DND-41 (cell line): ENCODE measurements around the gene EFCAB3.
"Not testable (repeated sequence)": the region's sequence is repeated elsewhere in the genome, so short reads cannot be mapped to it uniquely, and the experiment has no call there.

Experiments
- ATAC-seq: fragments of 200-7000 bp; cut with Tn5 transposase; 3 replicates; pipeline ENCODE4 v1.9.1; 2021; ENCODE audit warnings: low read depth; ENCODE audit not compliant: insufficient read depth
- DNase-seq: peaks from one replicate; pipeline ENCODE4 v3.0.0-alpha.2; 2020
- H2AFZ ChIP-seq: 2 replicates; pipeline ENCODE4 v1.6.0; 2012; ENCODE audit warnings: low read depth, low read length
- H3K27ac ChIP-seq: 2 replicates; pipeline ENCODE4 v1.5.1; 2012; ENCODE audit warnings: low read length, inconsistent platforms
- H3K27me3 ChIP-seq: fragments of 200-600 bp; sonication (generic); 2 replicates; pipeline ENCODE4 v1.6.0; 2012; ENCODE audit warnings: low read length, mild to moderate bottlenecking, inconsistent platforms; ENCODE audit not compliant: insufficient read depth, poor library complexity
- H3K36me3 ChIP-seq: 2 replicates; pipeline ENCODE4 v1.5.1; 2012; ENCODE audit warnings: low read length, inconsistent platforms; ENCODE audit not compliant: insufficient read depth
- H3K4me1 ChIP-seq: 2 replicates; pipeline ENCODE4 v1.5.1; 2012; ENCODE audit warnings: mild to moderate bottlenecking, low read length; ENCODE audit not compliant: insufficient read depth
- H3K4me2 ChIP-seq: 2 replicates; pipeline ENCODE4 v1.6.0; 2012; ENCODE audit warnings: mild to moderate bottlenecking, moderate library complexity, low read length, inconsistent platforms; ENCODE audit not compliant: insufficient read depth
- H3K4me3 ChIP-seq, 2 experiments: fragments of 200-600 bp in 1 of 2; shearing (Covaris generic) in 1 of 2; 2 replicates each; pipeline ENCODE4 v1.5.1; 2012 to 2016; ENCODE audit warnings: inconsistent platforms in 2 of 2, low read length in 2 of 2, mild to moderate bottlenecking in 2 of 2, low read depth in 1 of 2, moderate library complexity in 1 of 2
- H3K79me2 ChIP-seq: 2 replicates; pipeline ENCODE4 v1.6.0; 2012; ENCODE audit warnings: low read length, inconsistent platforms; ENCODE audit not compliant: insufficient read depth
- H3K9ac ChIP-seq: 2 replicates; pipeline ENCODE4 v1.6.0; 2012; ENCODE audit warnings: low read depth, mild to moderate bottlenecking, inconsistent platforms, low read length, moderate library complexity
- H3K9me3 ChIP-seq: 2 replicates; pipeline ENCODE4 v1.5.1; 2012; ENCODE audit warnings: low read length, moderate library complexity, mild to moderate bottlenecking, inconsistent platforms; ENCODE audit not compliant: insufficient read depth, severe bottlenecking
- H4K20me1 ChIP-seq: 2 replicates; pipeline ENCODE4 v1.6.0; 2012; ENCODE audit warnings: low read length; ENCODE audit not compliant: insufficient read depth
- EZH2 ChIP-seq: IDR thresholded peaks from 3 replicates; pipeline ENCODE4 v1.6.1; 2012; ENCODE audit warnings: borderline replicate concordance, low read depth, mild to moderate bottlenecking, moderate library complexity, low read length, inconsistent platforms; ENCODE audit not compliant: severe bottlenecking
- TF ChIP-seq, protein P1 (sequence below): IDR thresholded peaks from 2 replicates; pipeline ENCODE4 v1.5.1; 2012; ENCODE audit warnings: borderline replicate concordance, low read length, moderate library complexity, mild to moderate bottlenecking; ENCODE audit not compliant: poor library complexity, severe bottlenecking; ENCODE audit errors: extremely low read depth

EFCAB3 gene

DNA sequence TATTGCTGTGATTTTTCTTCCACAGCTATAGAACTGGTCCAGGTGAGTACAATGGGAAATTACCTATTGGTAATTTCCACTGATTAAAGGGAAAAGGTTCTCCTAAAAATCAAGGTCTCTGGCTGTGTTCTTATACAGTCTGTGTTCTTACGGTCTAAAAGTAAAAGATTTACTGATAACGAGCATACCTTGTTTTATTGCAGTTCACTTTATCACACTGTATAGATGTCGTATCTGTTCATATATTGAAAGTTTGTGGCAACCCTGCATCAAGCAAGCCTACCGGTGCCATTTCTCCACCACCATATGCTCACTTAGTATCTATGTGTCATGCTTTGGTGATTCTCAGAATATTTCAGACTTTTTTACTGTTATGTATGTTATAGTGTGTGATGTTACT lies 54.9 kb downstream of the EFCAB3 start:
- ATAC-seq, H4K20me1 ChIP-seq, H3K27me3 ChIP-seq, H3K79me2 ChIP-seq, H3K4me1 ChIP-seq, H3K9ac ChIP-seq, H2AFZ ChIP-seq, H3K27ac ChIP-seq, H3K4me3 ChIP-seq, DNase-seq, H3K4me2 ChIP-seq, H3K9me3 ChIP-seq: not testable (repeated sequence)
- H3K36me3 ChIP-seq: peaks cover 14% of the 10 kb centered on the region; the same call in 1 of the 2 replicates

DNA sequence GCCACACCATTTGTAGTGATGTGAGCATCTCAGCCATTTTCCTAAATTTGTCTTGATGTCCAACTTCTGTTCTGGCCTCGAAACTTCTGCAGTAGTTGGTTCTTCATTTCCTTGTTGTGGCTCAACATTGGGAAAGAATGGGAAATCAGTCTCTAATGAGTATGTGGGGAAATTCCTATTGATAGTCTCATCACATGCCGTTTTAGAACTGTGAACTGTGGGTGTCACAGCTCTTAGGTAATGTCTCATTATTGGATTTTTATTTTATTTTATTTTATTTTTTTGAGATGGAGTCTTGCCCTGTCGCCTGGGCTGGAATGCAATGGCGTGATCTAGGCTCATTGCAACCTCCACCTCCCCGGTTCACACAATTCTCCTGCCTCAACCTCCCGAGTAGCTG lies 60.8 kb downstream of the EFCAB3 start:
- H3K27ac ChIP-seq, ATAC-seq, DNase-seq, H3K4me3 ChIP-seq, H4K20me1 ChIP-seq, H3K27me3 ChIP-seq, H3K9me3 ChIP-seq, H3K4me1 ChIP-seq, H3K79me2 ChIP-seq, H2AFZ ChIP-seq, H3K4me2 ChIP-seq, H3K9ac ChIP-seq: not testable (repeated sequence)
- H3K36me3 ChIP-seq: peaks cover 42% of the 10 kb centered on the region; the same call in 1 of the 2 replicates

DNA sequence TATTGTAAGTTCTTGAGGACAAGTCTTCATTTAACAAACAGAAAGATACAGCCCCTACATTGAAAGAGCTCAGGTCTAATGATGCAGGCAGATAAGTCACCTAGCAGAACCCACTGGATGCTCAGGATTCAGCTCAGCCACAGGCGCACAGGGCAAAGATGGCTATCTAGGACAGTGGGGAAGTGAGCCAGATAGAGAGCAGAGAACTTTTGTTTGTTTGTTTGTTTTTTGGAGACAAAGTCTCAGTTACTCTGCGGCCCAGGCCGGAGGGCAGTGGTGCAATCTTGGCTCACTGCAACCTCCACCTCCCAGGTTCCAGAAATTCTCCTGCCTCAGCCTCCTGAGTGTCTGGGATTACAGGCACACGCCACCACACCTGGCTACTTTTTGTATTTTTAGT lies 63.7 kb downstream of the EFCAB3 start:
- Histone ChIP-seq H2AFZ (no peak overlapping the region), H3K27me3 (no peaks in the 10 kb centered on the region), H3K4me2 (no peak overlapping the region), H3K36me3 (peaks cover 57% of the 10 kb centered on the region), H4K20me1 (no peaks in the 10 kb centered on the region), H3K27ac (no peak overlapping the region), H3K9ac (no peak overlapping the region), H3K9me3 (no peaks in the 10 kb centered on the region), H3K79me2 (no peaks in the 10 kb centered on the region), H3K4me3 (no peak overlapping the region), H3K4me1 (no peaks in the 10 kb centered on the region)
- no peak for DNase-seq
- TF ChIP-seq, protein P1, sequence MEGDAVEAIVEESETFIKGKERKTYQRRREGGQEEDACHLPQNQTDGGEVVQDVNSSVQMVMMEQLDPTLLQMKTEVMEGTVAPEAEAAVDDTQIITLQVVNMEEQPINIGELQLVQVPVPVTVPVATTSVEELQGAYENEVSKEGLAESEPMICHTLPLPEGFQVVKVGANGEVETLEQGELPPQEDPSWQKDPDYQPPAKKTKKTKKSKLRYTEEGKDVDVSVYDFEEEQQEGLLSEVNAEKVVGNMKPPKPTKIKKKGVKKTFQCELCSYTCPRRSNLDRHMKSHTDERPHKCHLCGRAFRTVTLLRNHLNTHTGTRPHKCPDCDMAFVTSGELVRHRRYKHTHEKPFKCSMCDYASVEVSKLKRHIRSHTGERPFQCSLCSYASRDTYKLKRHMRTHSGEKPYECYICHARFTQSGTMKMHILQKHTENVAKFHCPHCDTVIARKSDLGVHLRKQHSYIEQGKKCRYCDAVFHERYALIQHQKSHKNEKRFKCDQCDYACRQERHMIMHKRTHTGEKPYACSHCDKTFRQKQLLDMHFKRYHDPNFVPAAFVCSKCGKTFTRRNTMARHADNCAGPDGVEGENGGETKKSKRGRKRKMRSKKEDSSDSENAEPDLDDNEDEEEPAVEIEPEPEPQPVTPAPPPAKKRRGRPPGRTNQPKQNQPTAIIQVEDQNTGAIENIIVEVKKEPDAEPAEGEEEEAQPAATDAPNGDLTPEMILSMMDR: no peak
- TF ChIP-seq EZH2: no peak
- no peak for ATAC-seq

DNA sequence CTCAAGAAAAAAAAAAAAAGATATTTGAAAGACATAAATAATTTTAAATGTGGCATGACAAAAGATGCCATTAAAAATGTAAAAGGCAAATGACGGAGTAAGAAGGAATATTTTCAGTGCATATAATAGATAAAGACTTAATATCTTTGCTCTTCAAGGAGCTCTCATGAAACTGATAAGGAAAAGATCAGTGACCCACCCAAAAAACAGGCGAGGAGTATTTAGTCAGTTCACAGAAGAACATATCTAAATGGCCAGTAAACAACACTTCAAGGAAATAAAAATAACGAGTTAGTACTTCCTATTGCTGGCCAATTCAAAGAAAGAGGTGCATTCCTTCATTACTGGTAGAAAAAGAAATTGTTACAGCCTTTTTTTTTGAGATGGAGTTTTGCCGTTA lies 65.4 kb downstream of the EFCAB3 start:
- H3K4me1 ChIP-seq, H3K9me3 ChIP-seq, H3K4me2 ChIP-seq, H3K4me3 ChIP-seq, ATAC-seq, H3K27me3 ChIP-seq, DNase-seq, H4K20me1 ChIP-seq, H3K79me2 ChIP-seq, H2AFZ ChIP-seq, H3K9ac ChIP-seq, H3K27ac ChIP-seq: not testable (repeated sequence)
- H3K36me3 ChIP-seq: peaks cover 53% of the 10 kb centered on the region

DNA sequence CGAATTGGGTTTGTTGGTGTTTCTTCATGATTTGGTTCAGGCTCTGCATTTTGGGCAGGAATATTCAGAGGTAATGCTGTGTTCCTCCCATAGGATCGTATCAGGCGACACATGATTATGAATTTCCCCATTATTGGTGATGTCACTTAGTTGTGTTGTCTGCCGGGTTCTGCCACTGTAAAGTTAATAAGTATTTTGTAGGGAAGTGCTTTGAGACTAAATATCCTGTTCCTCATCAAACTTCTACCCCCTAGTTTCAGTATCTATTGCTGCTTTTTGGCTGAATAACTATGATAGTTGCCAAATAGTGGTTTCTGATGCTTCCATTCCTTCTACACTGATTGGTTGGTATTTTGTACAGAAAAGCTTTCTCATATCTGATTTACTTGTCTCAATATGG lies 71.8 kb downstream of the EFCAB3 start:
- H3K79me2 ChIP-seq, H2AFZ ChIP-seq, H3K27me3 ChIP-seq, H4K20me1 ChIP-seq, H3K9ac ChIP-seq, DNase-seq, H3K4me2 ChIP-seq, H3K27ac ChIP-seq, ATAC-seq, H3K4me1 ChIP-seq, H3K9me3 ChIP-seq, H3K4me3 ChIP-seq: not testable (repeated sequence)
- peaks cover 13% of the 10 kb centered on the region for H3K36me3 ChIP-seq

DNA sequence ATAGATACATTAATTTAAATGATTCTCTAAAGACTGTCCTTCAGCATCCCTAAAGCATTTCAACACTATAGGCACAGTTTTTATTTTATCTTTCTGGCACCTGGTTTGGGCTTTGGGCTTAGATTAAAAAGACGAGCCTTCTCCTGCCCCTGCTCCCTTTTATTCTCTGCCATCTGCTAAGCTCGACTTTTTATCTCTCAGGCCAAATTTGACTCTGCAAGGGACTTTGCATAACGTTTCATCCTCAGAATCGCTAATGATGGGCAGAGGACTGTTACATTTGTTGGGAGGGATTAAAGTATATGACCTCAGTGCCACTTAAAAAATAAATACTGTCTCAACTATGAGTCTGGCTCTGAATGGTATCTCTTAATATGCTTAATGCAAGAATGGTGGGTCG lies 72.7 kb downstream of the EFCAB3 start:
- H4K20me1 ChIP-seq, DNase-seq, H3K79me2 ChIP-seq, H3K4me2 ChIP-seq, H3K9ac ChIP-seq, H3K27ac ChIP-seq, H2AFZ ChIP-seq, ATAC-seq, H3K9me3 ChIP-seq, H3K27me3 ChIP-seq, H3K36me3 ChIP-seq, H3K4me3 ChIP-seq, H3K4me1 ChIP-seq: not testable (repeated sequence)

DNA sequence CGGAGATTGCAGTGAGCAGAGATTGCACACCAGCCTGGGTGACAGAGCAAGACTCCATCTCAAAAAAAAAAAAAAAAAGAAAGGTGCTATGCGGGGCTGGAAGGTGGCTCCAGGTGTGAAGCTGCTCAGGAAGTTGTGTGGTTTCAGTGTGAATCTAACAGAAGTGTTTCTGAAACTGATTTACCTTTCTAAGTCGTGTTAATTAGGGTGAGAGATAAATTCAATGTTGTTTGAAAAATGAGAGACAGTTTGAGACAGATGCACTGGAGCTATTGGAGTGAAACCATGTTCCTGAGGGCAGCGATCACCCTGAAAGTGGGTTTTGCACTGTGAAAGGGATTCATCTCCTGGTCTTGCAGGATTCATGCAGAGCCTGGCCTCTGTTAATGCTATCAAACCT lies 73.3 kb downstream of the EFCAB3 start:
- H3K36me3 ChIP-seq, H3K4me3 ChIP-seq, H3K4me2 ChIP-seq, H3K27me3 ChIP-seq, ATAC-seq, H3K79me2 ChIP-seq, H4K20me1 ChIP-seq, H3K4me1 ChIP-seq, H2AFZ ChIP-seq, H3K27ac ChIP-seq, H3K9ac ChIP-seq, H3K9me3 ChIP-seq, DNase-seq: not testable (repeated sequence)

DNA sequence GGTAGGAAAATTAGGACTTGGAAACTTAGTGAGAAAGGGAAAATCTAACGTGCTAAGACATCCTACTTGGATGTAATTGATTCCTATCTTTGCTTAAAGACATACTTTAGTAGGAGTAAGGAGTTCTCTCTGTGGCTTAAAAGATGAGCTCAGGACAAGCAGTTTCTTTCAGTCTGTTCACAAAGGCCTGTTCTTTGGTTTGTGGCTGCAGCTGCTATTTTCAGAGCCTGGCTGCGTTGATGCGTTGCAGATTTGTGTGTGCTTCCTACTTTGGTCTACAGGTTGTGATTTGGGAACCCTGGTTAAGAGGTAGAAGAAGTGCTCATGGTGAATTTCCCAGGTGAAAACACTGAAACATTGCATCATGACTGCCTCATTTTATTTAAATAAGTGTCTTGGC lies 73.8 kb downstream of the EFCAB3 start:
- not testable (repeated sequence) for ATAC-seq, H3K9ac ChIP-seq, H3K27ac ChIP-seq, H3K36me3 ChIP-seq, H4K20me1 ChIP-seq, H2AFZ ChIP-seq, H3K4me2 ChIP-seq, H3K27me3 ChIP-seq, DNase-seq, H3K79me2 ChIP-seq, H3K4me3 ChIP-seq, H3K4me1 ChIP-seq, H3K9me3 ChIP-seq
